Psoas muscle (tissue), 8 donors: ENCODE measurements around the gene ZNF805. TPM values are rescaled to one million over a fixed set of nuclear protein-coding genes. Genes with fewer than 3 reads are reported as not detected.

Experiments
- ATAC-seq, 4 donors: fragments of 200-7000 bp; cut with Tn5 transposase; one replicate each; pipeline ENCODE4 v1.9.1; 2020; ENCODE audit warnings: moderate library complexity in 3 of 4, mild to moderate bottlenecking in 2 of 4
- DNase-seq, 2 donors: peaks; one replicate each; pipeline ENCODE4 v3.0.0-alpha.2; 2020
- H3K27ac ChIP-seq: fragments of 200-600 bp; one replicate; pipeline ENCODE4 v1.8.0; 2022
- H3K27me3 ChIP-seq, 3 donors: fragments of 200-600 bp in 1 of 3; one replicate each; pipeline versions ENCODE4 v1.6.1 to v1.8.0; 2013 to 2022; ENCODE audit warnings: low read length in 2 of 3, mild to moderate bottlenecking in 2 of 3, moderate library complexity in 1 of 3; ENCODE audit not compliant: insufficient read depth in 3 of 3
- H3K36me3 ChIP-seq, 2 donors: fragments of 200-600 bp in 1 of 2; one replicate each; pipeline versions ENCODE4 v1.6.1 to v1.8.0; 2013 to 2022; ENCODE audit warnings: low read depth in 1 of 2, mild to moderate bottlenecking in 1 of 2, moderate library complexity in 1 of 2; ENCODE audit not compliant: insufficient read depth in 1 of 2
- H3K4me1 ChIP-seq: fragments of 200-600 bp; one replicate; pipeline ENCODE4 v1.8.0; 2022
- H3K4me3 ChIP-seq: fragments of 200-600 bp; one replicate; pipeline ENCODE4 v1.8.0; 2022; ENCODE audit warnings: mild to moderate bottlenecking
- H3K9me3 ChIP-seq: fragments of 200-600 bp; one replicate; pipeline ENCODE4 v1.8.0; 2022
- WGBS, 3 donors: extraction: QIAGEN DNeasy Blood & Tissue Kit; methylation state at CpG; one replicate each; pipeline versions ENCODE4 v1.1.6 to v1.1.7; 2013; 5-methylcytosine and 5-hydroxymethylcytosine counted together
- intact Hi-C, 2 donors: fragments of 100-400 bp; cut with DNase I; formaldehyde crosslinking; loops; one replicate each; pipeline versions ENCODE4 v1.11.0 to v1.14.2; 2022
- polyA plus RNA-seq, 3 donors: library from polyadenylated mRNA; stranded (reverse); fragments of 200-250 nt; gene quantifications; one replicate each; pipeline ENCODE4 v1.2.3, GENCODE V29; 2013
- total RNA-seq, 4 donors: library from RNA; stranded (reverse); fragmentation: NEBNext Ultra II Directional in 2 of 4; extraction: Animal tissue kit (Norgen Biotek cat#: 25700) in 2 of 4; gene quantifications; one replicate each; pipeline versions ENCODE4 v1.2.1 to v1.2.4, GENCODE V29; 2021 to 2023
- TF ChIP-seq, protein P1 (sequence below): fragments of 200-600 bp; IDR thresholded peaks from one replicate; pipeline ENCODE4 v1.8.0; 2022; ENCODE audit warnings: antibody characterized with exemption
- donor health status: healthy with polysubstance abuse.
- donor health status: DM: no; HTN: no; CAD: no; lungs with moderate emphysema.
- donor health status: Bipolar disorder and iron deficiency.
- donor health status: healthy.
- donor health status: DM: yes; HTN: yes; CAD: no.
- donor health status: DM: no; HTN: no; CAD: no.
- donor health status: DM: no; HTN: no; CAD: no.
- donor health status: DM: yes; HTN: yes; CAD: no.

The ZNF805 gene
- total and polyA plus RNA-seq, 7 donors = 1.2 to 16.4 (median 10.3) TPM

DNA sequence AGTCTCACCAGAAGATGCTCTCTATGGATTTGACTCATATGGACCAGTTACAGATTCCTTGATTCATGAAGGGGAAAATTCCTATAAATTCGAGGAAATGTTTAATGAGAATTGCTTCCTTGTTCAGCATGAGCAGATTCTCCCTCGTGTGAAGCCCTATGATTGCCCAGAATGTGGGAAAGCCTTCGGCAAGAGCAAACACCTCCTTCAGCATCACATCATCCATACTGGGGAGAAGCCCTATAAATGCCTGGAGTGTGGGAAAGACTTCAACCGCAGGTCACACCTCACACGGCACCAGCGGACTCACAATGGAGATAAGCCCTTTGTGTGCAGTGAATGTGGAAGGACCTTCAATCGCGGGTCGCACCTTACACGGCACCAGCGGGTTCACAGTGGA, 50.5 kb downstream of the ZNF805 start:
- Histone ChIP-seq H3K27me3 (no peaks in the 10 kb centered on the region), H3K4me1 (no peaks in the 10 kb centered on the region), H3K36me3 (peaks cover 25 to 82% of the 10 kb centered on the region in 2 donors), H3K4me3 (no peak overlapping the region), H3K27ac (no peak overlapping the region), H3K9me3 (peaks cover 37% of the 10 kb centered on the region)
- intact Hi-C loops = no loop called here
- DNase-seq (no peak), ATAC-seq (no peak)
- TF ChIP-seq, protein P1, sequence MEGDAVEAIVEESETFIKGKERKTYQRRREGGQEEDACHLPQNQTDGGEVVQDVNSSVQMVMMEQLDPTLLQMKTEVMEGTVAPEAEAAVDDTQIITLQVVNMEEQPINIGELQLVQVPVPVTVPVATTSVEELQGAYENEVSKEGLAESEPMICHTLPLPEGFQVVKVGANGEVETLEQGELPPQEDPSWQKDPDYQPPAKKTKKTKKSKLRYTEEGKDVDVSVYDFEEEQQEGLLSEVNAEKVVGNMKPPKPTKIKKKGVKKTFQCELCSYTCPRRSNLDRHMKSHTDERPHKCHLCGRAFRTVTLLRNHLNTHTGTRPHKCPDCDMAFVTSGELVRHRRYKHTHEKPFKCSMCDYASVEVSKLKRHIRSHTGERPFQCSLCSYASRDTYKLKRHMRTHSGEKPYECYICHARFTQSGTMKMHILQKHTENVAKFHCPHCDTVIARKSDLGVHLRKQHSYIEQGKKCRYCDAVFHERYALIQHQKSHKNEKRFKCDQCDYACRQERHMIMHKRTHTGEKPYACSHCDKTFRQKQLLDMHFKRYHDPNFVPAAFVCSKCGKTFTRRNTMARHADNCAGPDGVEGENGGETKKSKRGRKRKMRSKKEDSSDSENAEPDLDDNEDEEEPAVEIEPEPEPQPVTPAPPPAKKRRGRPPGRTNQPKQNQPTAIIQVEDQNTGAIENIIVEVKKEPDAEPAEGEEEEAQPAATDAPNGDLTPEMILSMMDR = no peak
- WGBS, 3 donors = 94 to 97% (median 96%) methylated on average over 11 of the region's 11 CpGs

DNA sequence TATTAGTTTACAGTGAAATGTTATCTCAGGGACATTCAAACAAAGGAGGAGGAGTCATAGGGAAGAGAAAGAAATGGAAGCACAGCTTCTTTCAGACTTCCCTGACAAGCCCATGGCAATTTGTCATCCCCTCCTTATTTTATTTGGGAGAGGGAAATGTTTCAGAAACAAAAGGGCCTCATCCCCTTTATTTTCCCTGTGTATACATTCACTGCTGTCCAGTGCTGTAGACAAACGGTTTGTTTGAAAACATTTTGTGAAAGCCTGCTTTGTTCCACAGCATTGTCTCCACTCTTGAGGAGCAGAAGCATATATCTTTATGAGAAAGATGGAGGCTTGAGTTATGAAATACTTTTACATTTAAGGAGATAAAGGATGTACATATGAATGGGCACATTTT, 52.1 kb downstream of the ZNF805 start:
- 76 to 89% (median 76%) methylated on average over 1 of the region's 1 CpG for WGBS, 3 donors
- Histone ChIP-seq H3K27ac (no peak overlapping the region), H3K4me3 (no peak overlapping the region), H3K36me3 (peaks cover 22 to 71% of the 10 kb centered on the region in 2 donors), H3K27me3 (no peaks in the 10 kb centered on the region), H3K9me3 (peaks cover 37% of the 10 kb centered on the region), H3K4me1 (no peaks in the 10 kb centered on the region)
- intact Hi-C loops = no loop called here
- DNase-seq (no peak), ATAC-seq (no peak)
- TF ChIP-seq, protein P1 = no peak

DNA sequence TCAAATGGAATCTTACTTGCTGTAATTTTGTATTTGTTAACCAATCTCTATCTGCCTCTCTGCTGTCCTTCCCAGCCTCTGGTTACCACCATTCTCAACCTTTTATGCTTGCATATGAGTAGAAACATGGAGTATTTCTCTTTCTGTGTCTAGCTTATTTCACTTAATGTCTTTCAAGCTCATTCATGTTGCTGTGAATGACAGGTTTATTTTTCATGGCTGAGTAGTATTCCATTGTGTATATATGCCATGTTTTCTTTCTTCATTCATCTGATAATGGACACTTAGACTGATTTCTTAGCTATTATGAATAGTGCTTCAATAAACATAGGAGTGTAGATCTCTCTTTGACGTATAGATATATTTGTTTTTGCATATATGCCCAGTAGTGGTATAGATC, 53.3 kb downstream of the ZNF805 start:
- TF ChIP-seq, protein P1 = no peak
- Histone ChIP-seq H3K36me3 (peaks cover 16 to 59% of the 10 kb centered on the region in 2 donors), H3K27ac (no peak overlapping the region), H3K4me1 (no peaks in the 10 kb centered on the region), H3K4me3 (no peak overlapping the region), H3K27me3 (no peaks in the 10 kb centered on the region), H3K9me3 (peaks cover 37% of the 10 kb centered on the region)
- intact Hi-C loops = no loop called here
- DNase-seq (no peak), ATAC-seq (no peak)
- WGBS, 3 donors = 93 to 97% (median 97%) methylated on average over 1 of the region's 1 CpG

DNA sequence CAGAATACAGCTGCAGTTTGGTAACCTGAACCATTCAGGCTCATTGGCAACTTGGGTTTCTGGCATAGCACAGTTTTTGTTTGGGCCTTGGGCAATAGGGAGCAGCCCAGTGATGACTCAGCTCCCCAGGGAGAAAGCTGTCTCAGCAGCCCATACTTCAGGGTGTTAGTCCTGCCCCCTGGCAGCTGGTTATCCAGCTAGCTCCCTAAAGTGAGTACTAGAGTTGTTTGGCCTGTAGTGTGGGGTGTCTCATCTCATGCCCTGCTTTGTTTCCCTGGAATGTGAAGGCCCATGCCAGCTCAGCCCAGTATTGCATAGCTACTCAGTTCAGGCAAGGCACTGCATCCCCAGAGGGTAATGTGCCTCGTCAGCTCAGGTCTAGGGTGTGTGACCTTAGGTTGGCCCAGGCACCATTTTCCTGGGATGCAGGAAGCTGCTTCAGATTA, 61.6 kb downstream of the ZNF805 start:
- Histone ChIP-seq H3K4me1 (peaks cover 19% of the 10 kb centered on the region), H3K4me3 (no peak overlapping the region), H3K27me3 (no peaks in the 10 kb centered on the region), H3K9me3 (no peaks in the 10 kb centered on the region), H3K27ac (peak overlapping the region; percentile 68), H3K36me3 (peaks cover 0 to 32% of the 10 kb centered on the region in 2 donors)
- DNase-seq = peak; percentile 74 to 89
- TF ChIP-seq, protein P1 = no peak
- ATAC-seq = peak; percentile 96 to 98 (median 97)
- 15 to 47% (median 29%) methylated on average over 1 of the region's 1 CpG for WGBS, 3 donors
- intact Hi-C loops = loop anchor here in 1 of 2 donors (2.0 kb wide), 1 partner anchor 15 kb away; no protein-coding TSS in a partner anchor
